ENCODE data around the gene TMEFF1.
"Not testable (repeated sequence)": the region's sequence is repeated elsewhere in the genome, so short reads cannot be mapped to it uniquely, and the experiment has no call there.

The TMEFF1 gene

GRCh38 chr9:100489836-100490235, 16.9 kb downstream of the TMEFF1 start:
- no peak for DNase-seq
- TF ChIP-seq POLR2A (IDR thresholded peaks at IDR 0.05; ENCODE audit: low read length), result no peak
- TF ChIP-seq GATA1 (IDR thresholded peaks at IDR 0.05; ENCODE audit: low read depth, low read length), result no peak

DNA sequence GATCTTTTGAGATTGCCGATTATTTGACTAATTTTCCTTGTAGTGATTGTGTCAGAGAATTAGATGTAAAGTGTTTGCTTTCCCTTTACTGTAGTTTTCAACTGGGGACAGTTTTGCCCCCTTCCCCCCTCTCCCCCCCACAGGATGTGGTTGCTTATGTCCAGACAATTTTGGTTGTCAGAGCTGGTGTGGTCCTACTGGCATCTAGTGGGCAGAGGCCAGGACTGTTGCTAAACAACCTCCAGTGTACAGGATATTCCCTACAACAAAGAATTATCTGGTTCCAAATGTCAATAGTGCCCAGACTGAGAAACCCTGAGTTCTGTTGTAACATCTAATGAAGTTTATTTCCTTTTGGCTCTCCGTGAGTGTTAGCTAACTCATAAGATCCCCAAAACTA, 20.0 kb downstream of the TMEFF1 start:
- no peak for DNase-seq
- TF ChIP-seq POLR2A (IDR thresholded peaks at IDR 0.05; ENCODE audit: low read length) (no peak), GATA1 (IDR thresholded peaks at IDR 0.05; ENCODE audit: low read depth, low read length) (no peak)

- no peak for DNase-seq
- TF ChIP-seq POLR2A (IDR thresholded peaks at IDR 0.05; ENCODE audit: low read length) (no peak), GATA1 (IDR thresholded peaks at IDR 0.05; ENCODE audit: low read depth, low read length) (no peak)
Observed at GRCh38 chr9:100498592-100498991, 25.6 kb downstream of the TMEFF1 start.

DNA sequence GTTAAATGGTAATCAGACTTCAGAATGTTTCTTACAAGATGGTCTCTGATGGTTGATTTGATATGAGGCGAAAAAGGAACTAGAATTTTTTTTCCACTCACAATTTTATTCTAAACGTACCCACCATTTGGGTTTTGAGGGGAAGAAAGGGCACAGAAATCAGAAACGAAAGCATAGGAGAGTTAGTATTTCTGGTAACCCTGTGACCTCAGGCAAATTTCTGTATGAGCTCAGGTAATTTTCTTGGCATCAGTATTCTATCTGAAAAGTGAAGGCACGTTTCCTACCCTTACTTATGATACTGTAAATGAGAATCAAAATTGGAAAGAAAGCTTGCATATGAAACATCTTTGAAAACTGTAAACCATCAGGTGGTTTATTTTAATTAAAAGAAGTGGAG, 26.5 kb downstream of the TMEFF1 start:
- no peak for DNase-seq
- TF ChIP-seq GATA1 (IDR thresholded peaks at IDR 0.05; ENCODE audit: low read depth, low read length) (no peak), POLR2A (IDR thresholded peaks at IDR 0.05; ENCODE audit: low read length) (no peak)

- no peak for TF ChIP-seq GATA1 (IDR thresholded peaks at IDR 0.05; ENCODE audit: low read depth, low read length)
- DNase-seq, result no peak
Observed at GRCh38 chr9:100499866-100500265, 26.9 kb downstream of the TMEFF1 start.

- peak; percentile 59 to 76 for DNase-seq
- no peak for TF ChIP-seq GATA1 (IDR thresholded peaks at IDR 0.05; ENCODE audit: low read depth, low read length)
- TF ChIP-seq POLR2A (IDR thresholded peaks at IDR 0.05; ENCODE audit: low read length), result no peak
Observed at GRCh38 chr9:100505564-100506159, 32.7 kb downstream of the TMEFF1 start.

GRCh38 chr9:100507350-100507749, 34.4 kb downstream of the TMEFF1 start:
- not testable (repeated sequence) for DNase-seq

- no peak for TF ChIP-seq GATA1 (IDR thresholded peaks at IDR 0.05; ENCODE audit: low read depth, low read length)
- no peak for TF ChIP-seq POLR2A (IDR thresholded peaks at IDR 0.05; ENCODE audit: low read length)
- DNase-seq, result no peak
Observed at GRCh38 chr9:100511205-100511604, 38.3 kb downstream of the TMEFF1 start.

DNA sequence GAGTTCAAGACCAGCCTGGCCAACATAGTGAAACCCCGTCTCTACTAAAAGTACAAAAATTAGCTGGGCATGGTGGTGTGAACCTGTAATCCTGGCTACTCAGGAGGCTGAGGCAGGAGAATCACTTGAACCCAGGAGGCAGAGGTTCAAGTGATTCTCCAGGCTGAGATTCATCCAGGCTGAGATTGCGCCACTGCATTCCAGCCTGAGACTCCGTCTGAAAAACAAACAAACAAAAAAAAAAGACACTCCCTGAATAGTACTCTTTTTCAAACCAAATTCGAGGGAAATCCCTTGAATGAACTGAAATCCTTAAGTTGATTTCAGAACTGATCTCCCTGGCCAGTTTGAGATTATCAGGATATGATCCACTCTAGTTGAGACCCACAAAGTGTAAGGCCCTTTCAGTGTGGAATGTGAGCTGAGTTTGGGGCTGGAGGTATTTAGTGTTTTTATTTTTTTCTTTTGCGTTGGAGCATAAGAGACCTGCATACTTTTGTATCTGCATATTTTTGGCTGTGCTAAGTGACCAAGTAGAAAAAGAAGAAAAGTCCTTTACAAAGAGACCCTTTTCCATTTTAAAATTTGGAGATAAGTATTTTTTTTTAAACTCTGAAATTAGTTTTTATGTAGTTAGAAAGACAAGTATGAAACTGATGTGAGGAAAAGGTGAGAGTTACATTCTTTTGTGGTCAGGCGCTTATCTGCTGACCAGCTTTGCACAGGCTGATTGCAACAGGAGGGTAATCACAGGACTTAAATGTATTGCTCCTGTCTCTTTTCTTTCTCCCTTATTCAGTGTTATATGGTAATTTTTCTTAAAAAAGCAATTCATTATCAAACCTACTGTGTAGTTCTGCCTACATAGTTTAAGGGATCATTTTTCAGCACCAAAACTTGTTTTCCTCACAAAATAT, 42.9 kb downstream of the TMEFF1 start:
- no peak for DNase-seq
- TF ChIP-seq POLR2A (IDR thresholded peaks at IDR 0.05; ENCODE audit: low read length) (no peak), GATA1 (IDR thresholded peaks at IDR 0.05; ENCODE audit: low read depth, low read length) (no peak)

DNA sequence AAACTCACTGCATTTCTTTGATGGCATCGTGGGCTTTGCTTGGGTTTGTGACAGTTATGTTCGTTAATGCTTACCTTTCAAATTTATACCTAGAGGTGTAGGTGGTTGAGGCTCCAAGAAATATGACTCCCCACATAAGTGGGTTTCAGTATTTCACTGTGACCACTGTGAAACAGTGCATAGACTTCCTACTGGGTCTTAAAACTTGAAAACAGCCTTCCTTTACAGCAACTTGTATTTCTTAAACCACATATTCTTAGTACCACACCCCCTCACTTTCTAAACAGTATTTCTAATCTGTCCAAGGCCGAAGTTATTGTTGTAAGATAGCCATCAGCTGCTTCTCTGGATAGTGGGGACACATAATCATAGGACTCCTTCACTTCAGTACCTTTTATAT, 48.3 kb downstream of the TMEFF1 start:
- TF ChIP-seq POLR2A (IDR thresholded peaks at IDR 0.05; ENCODE audit: low read length) (no peak), GATA1 (IDR thresholded peaks at IDR 0.05; ENCODE audit: low read depth, low read length) (no peak)
- no peak for DNase-seq

- TF ChIP-seq GATA1 (IDR thresholded peaks at IDR 0.05; ENCODE audit: low read depth, low read length) (no peak), POLR2A (IDR thresholded peaks at IDR 0.05; ENCODE audit: low read length) (no peak)
- no peak for DNase-seq
Observed at GRCh38 chr9:100525563-100525962, 52.6 kb downstream of the TMEFF1 start.

DNA sequence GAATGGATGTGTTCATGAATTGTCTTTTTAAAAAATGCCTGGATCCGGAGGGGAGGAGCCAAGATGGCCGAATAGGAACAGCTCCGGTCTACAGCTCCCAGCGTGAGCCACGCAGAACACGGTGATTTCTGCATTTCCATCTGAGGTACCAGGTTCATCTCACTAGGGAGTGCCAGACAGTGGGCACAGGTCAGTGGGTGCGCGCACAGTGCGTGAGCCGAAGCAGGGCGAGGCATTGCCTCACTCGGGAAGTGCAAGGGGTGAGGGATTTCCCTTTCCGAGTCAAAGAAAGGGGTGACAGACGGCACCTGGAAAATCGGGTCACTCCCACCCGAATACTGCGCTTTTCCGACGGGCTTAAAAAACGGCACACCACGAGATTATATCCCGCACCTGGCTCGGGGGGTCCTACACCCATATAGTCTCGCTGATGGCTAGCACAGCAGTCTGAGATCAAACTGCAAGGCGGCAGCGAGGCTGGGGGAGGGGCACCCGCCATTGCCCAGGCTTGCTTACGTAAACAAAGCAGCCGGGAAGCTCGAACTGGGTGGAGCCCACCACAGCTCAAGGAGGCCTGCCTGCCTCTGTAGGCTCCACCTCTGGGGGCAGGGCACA, 54.3 kb downstream of the TMEFF1 start:
- DNase-seq, result not testable (repeated sequence)

GRCh38 chr9:100534401-100534800, 61.5 kb downstream of the TMEFF1 start:
- no peak for DNase-seq
- TF ChIP-seq POLR2A (IDR thresholded peaks at IDR 0.05; ENCODE audit: low read length) (no peak), GATA1 (IDR thresholded peaks at IDR 0.05; ENCODE audit: low read depth, low read length) (no peak)

GRCh38 chr9:100540327-100540726, 67.4 kb downstream of the TMEFF1 start:
- DNase-seq, result no peak
- TF ChIP-seq POLR2A (IDR thresholded peaks at IDR 0.05; ENCODE audit: low read length) (no peak), GATA1 (IDR thresholded peaks at IDR 0.05; ENCODE audit: low read depth, low read length) (no peak)

DNA sequence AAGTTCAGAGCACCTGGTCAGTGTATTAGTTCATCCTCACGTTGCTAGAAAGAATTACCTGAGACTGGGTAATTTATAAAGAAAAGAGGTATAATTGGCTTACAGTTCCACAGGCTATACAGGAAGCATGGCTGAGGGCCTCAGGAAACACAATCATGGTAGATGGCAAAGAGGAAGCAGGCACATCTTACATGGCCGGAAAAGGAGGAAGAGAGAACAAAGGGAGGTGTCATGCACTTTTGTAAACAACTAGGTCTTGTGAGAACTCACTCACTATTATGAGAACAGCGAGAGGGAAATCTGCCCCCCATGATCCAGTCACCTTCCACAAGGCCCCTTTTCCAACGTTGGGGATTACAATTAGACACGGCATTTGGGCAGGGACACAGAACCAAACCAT, 76.1 kb downstream of the TMEFF1 start:
- TF ChIP-seq GATA1 (IDR thresholded peaks at IDR 0.05; ENCODE audit: low read depth, low read length), result no peak
- no peak for TF ChIP-seq POLR2A (IDR thresholded peaks at IDR 0.05; ENCODE audit: low read length)
- no peak for DNase-seq
